Measurements from ENCODE around the gene DERL2.
A peak's percentile ranks its signal among the peaks of the same experiment; 100 is the strongest.

The DERL2 gene

DNA sequence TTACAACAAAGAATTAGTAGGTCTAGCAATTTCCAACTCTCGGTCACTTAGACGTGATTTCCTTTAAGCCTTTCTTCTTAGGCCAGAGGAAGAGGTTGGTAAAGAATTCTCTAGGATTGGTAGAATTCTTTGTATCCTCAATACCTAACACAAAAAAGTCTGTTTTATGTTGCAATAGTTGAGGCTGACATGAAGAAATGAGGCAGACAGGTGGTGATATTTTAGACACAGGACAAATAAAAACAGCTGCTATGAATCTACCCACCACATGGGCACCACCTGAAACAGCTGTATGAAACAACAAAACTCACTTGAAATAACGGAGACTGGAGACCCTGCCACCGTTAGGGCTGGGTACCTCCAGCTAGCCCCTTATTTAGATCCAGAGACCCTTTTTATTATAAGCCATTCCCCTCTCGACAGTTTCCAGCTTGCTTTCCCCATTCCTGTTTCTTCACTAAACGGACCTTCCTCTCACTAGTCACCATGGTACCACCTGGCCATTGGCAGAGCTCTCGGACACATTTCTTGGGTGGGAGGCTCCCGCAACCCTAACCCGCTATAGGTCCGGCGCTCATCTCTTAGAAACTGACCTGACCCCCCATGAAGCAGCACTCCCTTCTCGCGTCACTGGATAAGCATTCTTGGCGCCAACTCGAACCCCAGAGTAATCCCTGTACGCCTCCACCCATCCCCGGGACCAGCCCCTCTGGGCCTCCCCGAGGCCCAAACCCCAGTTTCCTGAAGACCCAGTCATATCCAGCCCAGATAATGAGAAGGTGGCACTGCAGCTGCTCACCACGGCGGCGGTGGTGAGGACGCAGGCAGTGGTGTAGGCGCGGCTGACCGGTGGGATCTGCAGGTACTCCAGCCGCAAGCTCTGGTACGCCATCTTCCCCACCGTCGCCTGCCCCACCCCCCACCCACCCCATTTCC, at the start of gene DERL2:
Gene DERL2 (minus strand): TSS at position 909 of the 936 bp plus-strand sequence. CDS start 17 bp downstream, at position 892.
- Histone ChIP-seq H3K4me1 (ENCODE audit: control insufficient read depth, insufficient read depth, low read length) (peaks cover 7% of the 10 kb centered on the region), H3K27me3 (ENCODE audit: control insufficient read depth, insufficient read depth, low read length) (no peaks in the 10 kb centered on the region), H3K36me3 (ENCODE audit: control insufficient read depth, insufficient read depth, low read length) (no peaks in the 10 kb centered on the region), H3K9ac (ENCODE audit: low read length) (peak within 1 kb of the TSS; percentile 96), H3K9me3 (ENCODE audit: control insufficient read depth, low read length) (no peaks in the 10 kb centered on the region), H3K4me3 (ENCODE audit: low read length) (peak within 1 kb of the TSS; percentile 97)

DNA sequence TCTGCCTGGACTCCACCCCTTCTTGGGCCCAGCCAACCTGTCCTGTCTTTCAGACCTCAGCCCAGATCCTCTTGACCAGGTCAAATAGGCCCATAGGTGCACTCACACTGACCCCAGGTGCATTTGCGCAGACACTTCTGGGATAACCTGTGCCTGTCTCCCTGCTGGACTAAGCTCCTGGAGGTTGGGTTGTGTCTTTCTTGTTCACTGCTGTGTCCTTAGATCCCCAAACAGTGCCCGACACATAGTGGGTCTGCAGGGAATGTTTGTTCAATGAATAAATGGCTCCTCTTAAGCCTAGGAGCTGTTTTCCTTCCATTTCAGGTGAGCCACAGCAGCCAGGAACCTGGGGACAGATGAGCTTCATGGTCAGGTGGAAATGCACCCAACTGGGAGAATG, 49.5 kb upstream of the DERL2 start:
- Histone ChIP-seq H3K36me3 (ENCODE audit: control insufficient read depth, insufficient read depth, low read length) (no peaks in the 10 kb centered on the region), H3K27me3 (ENCODE audit: control insufficient read depth, insufficient read depth, low read length) (no peaks in the 10 kb centered on the region), H3K9me3 (ENCODE audit: control insufficient read depth, low read length) (no peaks in the 10 kb centered on the region), H3K4me1 (ENCODE audit: control insufficient read depth, insufficient read depth, low read length) (no peaks in the 10 kb centered on the region), H3K9ac (ENCODE audit: low read length) (no peak overlapping the region), H3K4me3 (ENCODE audit: low read length) (no peak overlapping the region)

DNA sequence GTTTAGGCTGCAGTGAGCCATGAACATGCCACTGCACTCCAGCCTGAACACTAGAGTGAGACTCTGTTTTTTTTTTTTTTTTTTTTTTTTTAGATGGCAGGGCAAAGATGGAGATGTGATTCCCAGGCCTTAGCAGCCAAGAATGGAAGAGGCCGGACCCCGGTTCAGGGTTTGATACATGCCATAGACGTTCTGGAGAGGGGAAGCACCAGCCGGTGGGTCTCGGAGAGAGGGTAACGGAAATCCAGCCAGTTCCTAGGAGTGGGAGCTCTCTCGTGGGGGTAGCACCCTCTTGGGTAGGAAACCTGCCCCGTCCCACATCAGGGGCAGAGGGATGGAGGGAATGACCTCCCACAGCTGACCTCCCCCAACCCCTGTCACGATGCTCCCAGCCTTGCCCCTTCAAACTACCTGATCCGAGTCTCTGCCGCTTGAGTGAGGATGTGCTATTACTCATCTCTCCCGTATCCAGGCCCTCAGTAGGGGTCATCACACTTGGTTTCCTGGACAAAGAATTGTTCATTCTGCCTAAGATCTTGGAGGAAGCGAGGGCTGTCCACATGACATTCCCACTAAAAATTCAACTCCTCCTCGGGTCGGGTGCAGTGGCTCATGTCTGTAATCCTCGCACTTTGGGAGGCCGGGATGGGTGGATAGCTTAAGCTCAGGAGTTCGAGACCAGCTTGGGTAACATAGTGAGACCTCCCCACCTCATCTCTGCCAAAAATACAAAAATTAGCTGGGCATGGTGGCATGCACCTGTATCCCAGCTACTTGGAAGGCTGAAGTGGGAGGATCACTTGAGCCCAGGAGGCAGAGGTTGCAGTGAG, 47.7 kb upstream of the DERL2 start:
- no peaks in the 10 kb centered on the region for H3K36me3 ChIP-seq (ENCODE audit: control insufficient read depth, insufficient read depth, low read length)
- H3K9me3 ChIP-seq (ENCODE audit: control insufficient read depth, low read length), result no peaks in the 10 kb centered on the region
- H3K4me3 ChIP-seq (ENCODE audit: low read length), result no peak overlapping the region
- no peaks in the 10 kb centered on the region for H3K27me3 ChIP-seq (ENCODE audit: control insufficient read depth, insufficient read depth, low read length)
- no peaks in the 10 kb centered on the region for H3K4me1 ChIP-seq (ENCODE audit: control insufficient read depth, insufficient read depth, low read length)
- H3K9ac ChIP-seq (ENCODE audit: low read length), result no peak overlapping the region

DNA sequence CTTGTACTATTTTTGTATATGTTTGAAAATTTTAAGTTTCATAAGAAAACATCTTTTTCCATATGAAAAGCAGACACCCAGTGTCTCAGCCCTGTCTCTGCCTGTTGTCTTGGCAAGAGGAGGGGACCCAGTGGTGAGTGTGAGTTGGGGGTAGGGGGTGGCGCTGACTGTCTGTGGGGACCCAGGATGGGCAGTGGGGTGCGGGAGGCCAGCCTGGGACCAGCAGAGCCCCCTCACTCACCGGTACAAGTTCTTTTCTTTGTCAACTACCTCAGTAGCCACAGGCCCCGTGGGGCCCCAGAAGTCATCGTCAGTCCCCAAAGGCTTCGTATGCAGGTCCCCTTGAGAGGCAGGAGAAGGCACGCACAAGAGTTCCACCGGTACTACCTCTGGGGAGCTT, 46.6 kb upstream of the DERL2 start:
- Histone ChIP-seq H3K4me3 (ENCODE audit: low read length) (no peak overlapping the region), H3K9me3 (ENCODE audit: control insufficient read depth, low read length) (no peaks in the 10 kb centered on the region), H3K27me3 (ENCODE audit: control insufficient read depth, insufficient read depth, low read length) (no peaks in the 10 kb centered on the region), H3K36me3 (ENCODE audit: control insufficient read depth, insufficient read depth, low read length) (no peaks in the 10 kb centered on the region), H3K9ac (ENCODE audit: low read length) (no peak overlapping the region), H3K4me1 (ENCODE audit: control insufficient read depth, insufficient read depth, low read length) (no peaks in the 10 kb centered on the region)

DNA sequence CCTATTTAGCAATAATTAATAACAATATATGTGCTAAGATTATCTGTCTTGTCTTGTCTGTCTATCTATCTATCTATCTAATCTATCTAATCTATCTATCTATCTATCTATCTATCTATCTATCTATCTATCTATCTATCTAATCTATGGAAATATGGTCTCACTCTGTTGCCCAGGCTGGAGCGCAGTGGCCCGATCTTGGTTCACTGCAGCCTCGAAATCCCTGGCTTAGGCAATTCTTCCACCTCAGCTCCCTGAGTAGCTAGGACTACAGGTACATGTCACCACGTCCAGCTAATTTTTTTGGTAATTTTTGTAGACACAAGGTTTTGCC, 45.1 kb upstream of the DERL2 start:
- Histone ChIP-seq H3K9me3 (ENCODE audit: control insufficient read depth, low read length) (no peaks in the 10 kb centered on the region), H3K4me1 (ENCODE audit: control insufficient read depth, insufficient read depth, low read length) (no peaks in the 10 kb centered on the region), H3K27me3 (ENCODE audit: control insufficient read depth, insufficient read depth, low read length) (no peaks in the 10 kb centered on the region), H3K4me3 (ENCODE audit: low read length) (no peak overlapping the region), H3K36me3 (ENCODE audit: control insufficient read depth, insufficient read depth, low read length) (no peaks in the 10 kb centered on the region), H3K9ac (ENCODE audit: low read length) (no peak overlapping the region)

DNA sequence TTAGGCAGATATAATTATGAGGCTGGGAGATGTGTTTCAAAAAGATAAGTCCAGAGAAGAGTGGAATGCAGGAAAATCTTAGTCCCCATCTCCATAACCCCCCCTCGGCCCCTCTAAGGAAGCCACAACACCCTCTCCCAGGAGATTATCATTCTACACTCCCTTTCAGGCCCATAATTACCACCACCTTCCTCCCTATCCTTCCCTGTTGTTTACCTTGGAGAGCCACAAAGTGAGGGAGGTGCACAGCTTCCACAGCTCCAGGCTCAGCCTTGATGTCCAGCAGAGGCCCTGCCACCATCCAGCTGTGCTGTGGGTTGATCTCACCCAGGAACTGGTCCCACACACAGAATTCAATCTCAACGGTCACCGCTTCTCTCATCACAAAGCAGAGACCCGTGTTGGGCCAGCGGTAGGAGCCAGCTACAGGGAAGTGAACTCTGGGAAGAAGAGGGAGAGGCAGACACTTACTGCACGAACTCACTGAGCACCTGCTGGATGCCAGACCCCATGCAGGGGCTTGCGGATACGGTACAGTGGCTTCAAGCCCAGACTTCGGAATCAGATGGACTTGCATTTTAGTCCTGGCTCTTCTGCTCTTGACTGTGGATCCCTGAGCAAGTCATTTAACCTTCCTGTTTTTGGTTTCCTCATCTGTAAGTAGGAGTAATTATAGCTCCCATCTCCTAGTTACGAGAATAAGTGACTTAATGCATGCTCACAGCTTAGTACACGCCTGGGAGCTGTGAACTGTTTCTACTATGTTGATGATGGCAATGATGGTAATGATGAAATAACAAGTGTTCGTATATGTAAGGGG, 44.5 kb upstream of the DERL2 start:
- no peaks in the 10 kb centered on the region for H3K9me3 ChIP-seq (ENCODE audit: control insufficient read depth, low read length)
- H3K9ac ChIP-seq (ENCODE audit: low read length), result no peak overlapping the region
- no peaks in the 10 kb centered on the region for H3K36me3 ChIP-seq (ENCODE audit: control insufficient read depth, insufficient read depth, low read length)
- H3K27me3 ChIP-seq (ENCODE audit: control insufficient read depth, insufficient read depth, low read length), result no peaks in the 10 kb centered on the region
- no peak overlapping the region for H3K4me3 ChIP-seq (ENCODE audit: low read length)
- no peaks in the 10 kb centered on the region for H3K4me1 ChIP-seq (ENCODE audit: control insufficient read depth, insufficient read depth, low read length)

DNA sequence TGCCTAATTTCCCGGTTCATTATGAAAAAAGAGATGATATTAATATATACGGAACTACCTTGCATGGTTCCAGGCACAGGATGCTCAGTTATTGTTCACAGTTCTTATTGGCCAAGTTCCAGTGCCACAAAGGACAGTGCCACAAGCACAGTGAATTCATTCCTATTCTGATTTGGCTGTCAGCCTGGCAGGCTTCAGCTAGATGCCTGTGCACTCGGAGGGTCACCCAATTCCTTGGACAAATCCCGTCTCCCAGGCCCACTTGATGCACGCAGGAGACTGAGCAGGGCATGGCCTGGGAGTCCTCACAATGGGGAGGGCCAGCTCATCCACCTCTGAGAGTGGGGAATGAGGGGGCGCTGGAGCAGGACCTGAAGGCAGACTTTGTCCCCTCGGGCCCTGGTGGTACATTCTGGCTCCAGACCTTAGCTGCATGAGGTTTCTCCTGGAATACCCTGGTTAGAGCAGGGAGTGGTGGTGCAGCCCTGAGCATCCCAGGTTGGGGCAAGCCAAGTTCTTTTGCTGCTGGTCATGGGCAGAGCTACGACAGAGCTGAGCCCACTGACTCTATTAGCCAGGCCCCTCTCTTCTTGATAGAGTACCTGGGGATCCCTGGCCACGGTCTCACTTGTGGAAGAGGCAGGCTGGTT, 41.7 kb upstream of the DERL2 start:
- Histone ChIP-seq H3K4me3 (ENCODE audit: low read length) (no peak overlapping the region), H3K36me3 (ENCODE audit: control insufficient read depth, insufficient read depth, low read length) (no peaks in the 10 kb centered on the region), H3K9me3 (ENCODE audit: control insufficient read depth, low read length) (no peaks in the 10 kb centered on the region), H3K4me1 (ENCODE audit: control insufficient read depth, insufficient read depth, low read length) (no peaks in the 10 kb centered on the region), H3K9ac (ENCODE audit: low read length) (no peak overlapping the region), H3K27me3 (ENCODE audit: control insufficient read depth, insufficient read depth, low read length) (no peaks in the 10 kb centered on the region)

DNA sequence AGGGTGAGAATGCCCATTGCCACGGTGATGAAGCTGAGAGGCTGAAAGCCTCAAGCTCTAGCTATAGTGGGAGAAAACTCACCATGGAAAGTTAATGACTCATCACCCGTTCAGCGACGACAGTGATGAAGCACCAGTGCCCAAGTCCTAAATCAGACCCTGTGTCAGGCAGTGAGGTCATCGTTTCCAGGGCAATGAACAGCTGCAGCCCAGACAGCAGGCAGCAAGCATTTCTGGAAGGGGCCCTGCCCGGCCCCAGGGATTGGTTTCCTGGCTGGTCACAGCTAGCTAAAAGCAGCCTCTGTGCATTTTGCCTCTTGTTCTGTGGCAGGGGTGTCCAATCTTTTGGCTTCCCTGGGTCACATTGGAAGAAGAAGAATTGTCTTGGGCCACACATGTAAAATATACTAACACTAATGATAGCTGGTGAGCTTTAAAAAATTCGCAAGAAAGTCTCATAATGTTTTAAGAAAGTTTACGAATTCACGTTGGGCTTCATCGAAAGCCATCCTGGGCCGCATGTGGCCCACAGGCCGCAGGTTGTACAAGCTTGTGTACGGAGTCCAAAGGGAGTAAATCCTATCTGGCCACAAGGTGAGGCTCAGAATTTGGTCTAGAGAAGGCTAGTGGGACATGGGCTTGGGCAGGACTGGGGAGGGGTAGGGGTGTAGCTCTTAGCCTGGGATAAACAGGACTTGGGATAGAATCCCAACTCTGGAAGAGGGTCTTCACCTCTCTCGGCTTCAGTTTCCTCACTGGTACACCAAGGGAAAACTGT, 41.0 kb upstream of the DERL2 start:
- Histone ChIP-seq H3K36me3 (ENCODE audit: control insufficient read depth, insufficient read depth, low read length) (no peaks in the 10 kb centered on the region), H3K9me3 (ENCODE audit: control insufficient read depth, low read length) (no peaks in the 10 kb centered on the region), H3K4me1 (ENCODE audit: control insufficient read depth, insufficient read depth, low read length) (no peaks in the 10 kb centered on the region), H3K27me3 (ENCODE audit: control insufficient read depth, insufficient read depth, low read length) (no peaks in the 10 kb centered on the region), H3K9ac (ENCODE audit: low read length) (no peak overlapping the region), H3K4me3 (ENCODE audit: low read length) (no peak overlapping the region)

DNA sequence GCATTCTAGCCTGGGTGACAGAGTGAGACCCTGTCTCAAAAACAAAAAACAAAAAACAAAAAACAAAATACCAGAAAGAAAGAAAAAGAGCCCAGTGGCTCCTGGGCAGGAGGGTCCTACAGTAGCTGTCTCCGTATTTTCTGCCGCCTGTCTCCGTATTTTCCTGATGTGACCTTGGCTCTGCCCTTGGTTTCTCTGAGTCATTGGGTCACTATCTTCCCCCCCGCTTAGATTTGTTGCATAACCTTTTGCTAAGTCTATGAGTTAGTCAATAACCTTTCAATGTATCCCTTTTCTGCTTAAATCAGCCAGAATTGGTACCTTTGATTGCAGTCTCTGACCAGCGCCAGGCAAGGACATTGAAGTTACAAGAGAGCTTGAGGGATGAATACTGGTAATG, 37.3 kb upstream of the DERL2 start:
- H3K36me3 ChIP-seq (ENCODE audit: control insufficient read depth, insufficient read depth, low read length), result no peaks in the 10 kb centered on the region
- no peaks in the 10 kb centered on the region for H3K9me3 ChIP-seq (ENCODE audit: control insufficient read depth, low read length)
- H3K27me3 ChIP-seq (ENCODE audit: control insufficient read depth, insufficient read depth, low read length), result no peaks in the 10 kb centered on the region
- no peak overlapping the region for H3K4me3 ChIP-seq (ENCODE audit: low read length)
- no peaks in the 10 kb centered on the region for H3K4me1 ChIP-seq (ENCODE audit: control insufficient read depth, insufficient read depth, low read length)
- H3K9ac ChIP-seq (ENCODE audit: low read length), result no peak overlapping the region

DNA sequence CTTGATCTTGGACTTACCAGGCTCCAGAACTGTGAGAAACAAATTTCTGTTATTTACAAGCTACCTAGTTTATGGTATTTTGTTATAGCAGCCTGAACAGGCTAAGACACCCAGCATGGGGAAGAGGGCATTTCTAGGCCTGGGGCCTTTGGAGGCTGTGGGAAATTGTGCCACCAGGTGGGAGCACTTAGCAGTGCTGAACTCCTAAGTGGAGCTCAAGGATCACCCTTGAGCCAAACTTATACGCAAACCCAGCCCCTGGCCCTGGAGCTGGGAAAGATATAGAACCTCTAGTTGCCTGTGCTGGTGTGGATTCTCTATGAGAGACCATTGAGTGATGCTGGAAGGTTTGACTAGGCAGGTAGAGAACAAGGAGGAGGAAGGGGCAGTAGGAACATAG, 36.5 kb upstream of the DERL2 start:
- no peak overlapping the region for H3K9ac ChIP-seq (ENCODE audit: low read length)
- no peak overlapping the region for H3K4me3 ChIP-seq (ENCODE audit: low read length)
- no peaks in the 10 kb centered on the region for H3K36me3 ChIP-seq (ENCODE audit: control insufficient read depth, insufficient read depth, low read length)
- no peaks in the 10 kb centered on the region for H3K9me3 ChIP-seq (ENCODE audit: control insufficient read depth, low read length)
- no peaks in the 10 kb centered on the region for H3K4me1 ChIP-seq (ENCODE audit: control insufficient read depth, insufficient read depth, low read length)
- no peaks in the 10 kb centered on the region for H3K27me3 ChIP-seq (ENCODE audit: control insufficient read depth, insufficient read depth, low read length)
